HFF-Myc (cell line): ENCODE data around the gene SLC5A6.

Experiments
- DNase-seq: peaks from one replicate; pipeline ENCODE4 v3.0.0-alpha.2; 2011; ENCODE audit warnings: low read depth; ENCODE audit errors: extremely low read depth
- H3K4me3 ChIP-seq: replicated peaks from 2 replicates; pipeline ENCODE4 v1.5.1; 2011; ENCODE audit warnings: low read depth, mild to moderate bottlenecking, control low read depth, low read length
- CTCF ChIP-seq: IDR thresholded peaks from 2 replicates; pipeline ENCODE4 v1.5.1; 2012; ENCODE audit warnings: mild to moderate bottlenecking, low read depth, low read length, control low read depth; ENCODE audit errors: missing control alignments

The SLC5A6 gene

GRCh38 chr2:27237341-27237945 is 25.4 kb upstream of the SLC5A6 start:
- DNase-seq, result no peak
- no peak for TF ChIP-seq CTCF
- H3K4me3 ChIP-seq, result no peak overlapping the region

GRCh38 chr2:27236626-27237025 is 24.6 kb upstream of the SLC5A6 start:
- no peak overlapping the region for H3K4me3 ChIP-seq
- no peak for TF ChIP-seq CTCF
- no peak for DNase-seq

GRCh38 chr2:27236136-27236535 is 24.1 kb upstream of the SLC5A6 start:
- DNase-seq, result no peak
- no peak overlapping the region for H3K4me3 ChIP-seq
- no peak for TF ChIP-seq CTCF

GRCh38 chr2:27233341-27233740 is 21.3 kb upstream of the SLC5A6 start:
- no peak for TF ChIP-seq CTCF
- no peak overlapping the region for H3K4me3 ChIP-seq
- no peak for DNase-seq

- no peak for TF ChIP-seq CTCF
- no peak for DNase-seq
- no peak overlapping the region for H3K4me3 ChIP-seq
These were observed 19.9 kb upstream of the SLC5A6 start for GRCh38 chr2:27231921-27232320.

- no peak for DNase-seq
- no peak overlapping the region for H3K4me3 ChIP-seq
- no peak for TF ChIP-seq CTCF
These were observed 15.4 kb upstream of the SLC5A6 start for GRCh38 chr2:27227501-27227900.

- no peak overlapping the region for H3K4me3 ChIP-seq
- TF ChIP-seq CTCF, result no peak
- DNase-seq, result no peak
These were observed 13.5 kb upstream of the SLC5A6 start for GRCh38 chr2:27225526-27225925.
